T-cell (primary cell): ENCODE results near the gene GDF11. TPM values are rescaled to one million over a fixed set of nuclear protein-coding genes. Genes with fewer than 3 reads are reported as not detected.
A peak's percentile ranks its signal among the peaks of the same experiment; 100 is the strongest.

ENCODE experiments used
- ATAC-seq, 4 experiments: fragments of 200-7000 bp in 3 of 4; fragments of 150-1000 bp in 1 of 4; cut with Tn5 transposase; replicated peaks in 1 of 4; 1 replicate in 3 of 4; 2 replicates in 1 of 4; pipeline ENCODE4 v1.10.0; 2021; ENCODE audit warnings: moderate library complexity in 3 of 4, mild to moderate bottlenecking in 2 of 4, moderate number of reproducible peaks in 1 of 4
- CTCF ChIA-PET, 2 donors: fragments of 300-600 bp; sonication (Branson Sonifier 250); formaldehyde crosslinking; loops; one replicate each; lab custom pipeline; 2022; ENCODE audit warnings: antibody characterized with exemption in 2 of 2; lab: Charles Lee
- POLR2A ChIA-PET, 2 donors: fragments of 300-600 bp; sonication (Branson Sonifier 250); formaldehyde crosslinking; loops; one replicate each; lab custom pipeline; 2022; ENCODE audit warnings: antibody characterized with exemption in 2 of 2; lab: Charles Lee
- DNase-seq, 35 experiments: peaks; one replicate each; pipeline versions ENCODE4 v3.0.0 to v3.0.0-alpha.2; 2013 to 2023
- H3K27ac ChIP-seq: one replicate; pipeline ENCODE4 v1.5.1; 2013; ENCODE audit warnings: low read length
- H3K27me3 ChIP-seq, 2 experiments: replicated peaks in 1 of 2; 1 replicate in 1 of 2; 2 replicates in 1 of 2; pipeline versions ENCODE4 v1.6.1 to v1.7.0; 2013; ENCODE audit warnings: low read length in 1 of 2, mixed read lengths in 1 of 2; ENCODE audit not compliant: control insufficient read depth in 2 of 2, insufficient read depth in 2 of 2; ENCODE audit errors: extremely low read depth in 1 of 2
- H3K36me3 ChIP-seq, 2 donors: 1 replicate in 1 of 2; 2 replicates in 1 of 2; pipeline versions ENCODE4 v1.6.1 to v1.7.0; 2013; ENCODE audit warnings: low read length in 1 of 2; ENCODE audit not compliant: control insufficient read depth in 2 of 2, insufficient read depth in 1 of 2; ENCODE audit errors: extremely low read depth in 1 of 2
- H3K4me1 ChIP-seq, 2 experiments: 1 replicate in 1 of 2; 2 replicates in 1 of 2; pipeline versions ENCODE4 v1.6.1 to v1.7.0; 2013; ENCODE audit warnings: low read length in 2 of 2, mixed read lengths in 1 of 2; ENCODE audit not compliant: insufficient read depth in 2 of 2, control insufficient read depth in 1 of 2; ENCODE audit errors: extremely low read depth in 1 of 2
- H3K4me3 ChIP-seq, 2 donors: 1 replicate in 1 of 2; 2 replicates in 1 of 2; pipeline versions ENCODE4 v1.5.1 to v1.7.0; 2013; ENCODE audit warnings: mild to moderate bottlenecking in 2 of 2, low read length in 1 of 2, moderate library complexity in 1 of 2; ENCODE audit not compliant: control insufficient read depth in 1 of 2; ENCODE audit errors: extremely low read depth in 1 of 2
- H3K9me3 ChIP-seq: 2 replicates; pipeline ENCODE4 v1.7.0; 2013
- H3K27ac Mint-ChIP-seq, 2 donors: one replicate each; pipeline ENCODE4 v1.8.0; 2020 to 2021; ENCODE audit warnings: mild to moderate bottlenecking in 2 of 2, mixed read lengths in 2 of 2
- H3K27me3 Mint-ChIP-seq, 2 donors: one replicate each; pipeline ENCODE4 v1.8.0; 2021 to 2022; ENCODE audit warnings: mixed read lengths in 2 of 2
- H3K36me3 Mint-ChIP-seq: one replicate; pipeline ENCODE4 v1.8.0; 2021; ENCODE audit warnings: mixed read lengths
- H3K4me1 Mint-ChIP-seq, 3 donors: one replicate each; pipeline ENCODE4 v1.8.0; 2020 to 2022; ENCODE audit warnings: mixed read lengths in 3 of 3, mild to moderate bottlenecking in 1 of 3
- H3K4me3 Mint-ChIP-seq, 3 donors: one replicate each; pipeline ENCODE4 v1.8.0; 2020 to 2022; ENCODE audit warnings: mild to moderate bottlenecking in 3 of 3, mixed read lengths in 3 of 3, moderate library complexity in 3 of 3
- H3K9me3 Mint-ChIP-seq, 3 donors: one replicate each; pipeline ENCODE4 v1.8.0; 2020 to 2022; ENCODE audit warnings: mixed read lengths in 3 of 3
- WGBS: methylation state at CpG from one replicate; pipeline ENCODE4 v1.1.5; 2013; ENCODE audit warnings: missing lambda C conversion rate; ENCODE audit not compliant: insufficient coverage; 5-methylcytosine and 5-hydroxymethylcytosine counted together
- total RNA-seq, 35 experiments: library from RNA in 6 of 35; stranded (reverse) in 6 of 35; fragments of 120-200 nt in 1 of 35; gene quantifications; one replicate each; pipeline versions ENCODE4 v1.2.1 to v1.2.4 and lab custom pipeline; 2013 to 2026

The GDF11 gene
- total RNA-seq, 5 donors from 2014 or later (not counting 1 experiment from before 2014, with no cell fraction given), result 7.5 to 12.9 (median 11.5) TPM

DNA sequence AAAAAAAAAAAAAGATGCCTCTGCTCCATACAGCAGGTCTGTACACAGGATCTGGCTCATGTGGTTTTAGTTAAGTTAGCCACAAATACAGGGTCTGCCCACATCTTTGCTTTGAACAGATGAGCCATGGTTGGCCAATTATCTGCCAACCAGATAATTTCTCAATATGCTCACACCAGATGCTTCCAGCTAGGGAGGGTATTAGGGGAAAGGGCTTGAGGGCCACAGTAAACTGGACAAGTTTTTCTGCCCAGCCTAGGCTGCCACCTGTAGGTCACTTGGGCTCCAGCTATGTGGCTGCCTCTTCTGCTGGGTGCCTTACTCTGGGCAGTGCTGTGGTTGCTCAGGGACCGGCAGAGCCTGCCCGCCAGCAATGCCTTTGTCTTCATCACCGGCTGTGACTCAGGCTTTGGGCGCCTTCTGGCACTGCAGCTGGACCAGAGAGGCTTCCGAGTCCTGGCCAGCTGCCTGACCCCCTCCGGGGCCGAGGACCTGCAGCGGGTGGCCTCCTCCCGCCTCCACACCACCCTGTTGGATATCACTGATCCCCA, 22.0 kb upstream of the GDF11 start:
- Histone ChIP-seq H3K27ac (no peak overlapping the region), H3K4me3 (no peak overlapping the region), H3K9me3 (no peaks in the 10 kb centered on the region), H3K4me1 (peaks cover 5 to 49% of the 10 kb centered on the region in 2 experiments), H3K27me3 (no peaks in the 10 kb centered on the region), H3K36me3 (peaks cover 6 to 31% of the 10 kb centered on the region in 2 donors)
- ATAC-seq (no peak), DNase-seq (no peak)
- ChIA-PET POLR2A (no interaction called here), CTCF (no interaction called here)
- 98% methylated on average over 7 of the region's 9 CpGs for WGBS
- peaks cover 28 to 50% (median 32%) of the 10 kb centered on the region in 3 donors for H3K4me1 Mint-ChIP-seq
- H3K4me3 Mint-ChIP-seq, result no peak overlapping the region
- no peaks in the 10 kb centered on the region for H3K9me3 Mint-ChIP-seq
- no peak overlapping the region for H3K27ac Mint-ChIP-seq
- H3K36me3 Mint-ChIP-seq, result peaks cover 5% of the 10 kb centered on the region
- no peaks in the 10 kb centered on the region for H3K27me3 Mint-ChIP-seq

- DNase-seq, result no peak
- H3K27me3 Mint-ChIP-seq, result no peaks in the 10 kb centered on the region
- H3K27me3 ChIP-seq, result no peaks in the 10 kb centered on the region
- H3K4me1 Mint-ChIP-seq, result peaks cover 25 to 50% (median 33%) of the 10 kb centered on the region in 3 donors
- no peak overlapping the region for H3K4me3 ChIP-seq
- peaks cover 6 to 34% of the 10 kb centered on the region in 2 donors for H3K36me3 ChIP-seq
- no peak overlapping the region for H3K4me3 Mint-ChIP-seq
- H3K27ac Mint-ChIP-seq, result peak overlapping the region in 1 of 2 donors; percentile 45
- ATAC-seq, result no peak
- POLR2A ChIA-PET, result no interaction called here
- H3K27ac ChIP-seq, result no peak overlapping the region
- WGBS, result 84% methylated on average over 9 of the region's 14 CpGs
- no peaks in the 10 kb centered on the region for H3K9me3 ChIP-seq
- peaks cover 2 to 43% of the 10 kb centered on the region in 2 experiments for H3K4me1 ChIP-seq
- H3K9me3 Mint-ChIP-seq, result no peaks in the 10 kb centered on the region
- peaks cover 6% of the 10 kb centered on the region for H3K36me3 Mint-ChIP-seq
- CTCF ChIA-PET, result no interaction called here
These were observed 21.2 kb upstream of the GDF11 start for GRCh38 chr12:55721601-55722213.

DNA sequence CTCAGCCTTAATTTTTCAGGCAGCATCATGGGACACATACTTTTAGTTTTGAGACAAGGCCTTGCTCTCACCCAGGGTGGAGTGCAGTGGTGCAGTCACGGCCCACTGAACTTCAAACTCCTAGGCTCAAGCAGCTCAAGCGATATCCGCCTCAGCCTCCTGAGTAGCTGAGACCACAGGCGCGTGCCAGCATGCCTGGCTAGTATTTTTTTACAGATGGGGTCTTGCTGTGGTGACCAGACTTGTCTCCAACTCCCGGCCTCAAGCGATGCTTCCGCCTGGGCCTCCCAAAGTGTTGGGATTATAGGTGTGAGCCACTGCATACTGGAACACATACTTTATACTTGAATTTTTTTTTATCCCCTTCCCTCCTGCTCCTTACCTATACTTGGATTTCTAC, 20.0 kb upstream of the GDF11 start:
- peaks cover 2 to 43% of the 10 kb centered on the region in 2 experiments for H3K4me1 ChIP-seq
- ATAC-seq (no peak), DNase-seq (no peak)
- Mint-ChIP-seq H3K27ac (no peak overlapping the region), H3K36me3 (peaks cover 6% of the 10 kb centered on the region), H3K27me3 (no peaks in the 10 kb centered on the region), H3K9me3 (no peaks in the 10 kb centered on the region), H3K4me3 (no peak overlapping the region), H3K4me1 (peaks cover 28 to 50% (median 31%) of the 10 kb centered on the region in 3 donors)
- POLR2A ChIA-PET, result no interaction called here
- no peak overlapping the region for H3K27ac ChIP-seq
- WGBS, result 100% methylated on average over 5 of the region's 8 CpGs
- H3K27me3 ChIP-seq, result no peaks in the 10 kb centered on the region
- H3K36me3 ChIP-seq, result peaks cover 6 to 34% of the 10 kb centered on the region in 2 donors
- no peaks in the 10 kb centered on the region for H3K9me3 ChIP-seq
- H3K4me3 ChIP-seq, result no peak overlapping the region
- CTCF ChIA-PET, result interaction anchor here in 1 of 2 donors (0.5 kb wide), 1 partner anchor 8 kb away, joined by 3 read pairs; no protein-coding TSS in a partner anchor

DNA sequence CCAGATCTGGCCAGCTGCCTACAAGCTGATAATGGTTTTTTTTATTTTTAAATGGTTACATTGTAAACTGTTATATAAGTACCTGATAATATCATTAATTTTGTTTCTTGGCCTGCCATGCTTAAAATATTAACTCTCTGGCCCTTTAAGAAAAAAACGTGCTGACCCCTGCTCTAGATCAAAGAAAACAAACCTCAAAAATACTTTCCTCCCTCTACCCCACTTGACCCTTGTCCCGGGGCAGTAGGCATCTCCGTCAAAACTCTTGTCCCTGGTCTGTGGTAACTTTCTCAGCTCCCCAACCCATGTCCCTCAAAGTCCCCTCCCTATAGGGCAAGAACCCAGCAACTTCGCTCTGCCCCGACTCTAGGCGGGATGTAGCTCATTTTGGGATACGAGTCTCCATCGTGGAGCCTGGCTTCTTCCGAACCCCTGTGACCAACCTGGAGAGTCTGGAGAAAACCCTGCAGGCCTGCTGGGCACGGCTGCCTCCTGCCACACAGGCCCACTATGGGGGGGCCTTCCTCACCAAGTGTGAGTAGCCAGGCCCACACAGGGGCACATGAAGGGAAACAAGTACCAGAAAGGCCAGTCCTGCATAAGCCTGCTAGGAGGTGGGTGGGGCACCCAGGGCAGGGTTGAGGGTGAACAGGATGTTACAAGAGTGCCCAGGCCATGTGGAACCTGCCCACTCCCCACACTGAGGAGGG, 19.3 kb upstream of the GDF11 start:
- Histone ChIP-seq H3K27ac (no peak overlapping the region), H3K4me3 (no peak overlapping the region), H3K9me3 (no peaks in the 10 kb centered on the region), H3K27me3 (no peaks in the 10 kb centered on the region), H3K4me1 (peaks cover 2 to 41% of the 10 kb centered on the region in 2 experiments), H3K36me3 (peaks cover 6 to 29% of the 10 kb centered on the region in 2 donors)
- WGBS, result 90% methylated on average over 3 of the region's 10 CpGs
- CTCF ChIA-PET, result no interaction called here
- peaks cover 23 to 43% (median 28%) of the 10 kb centered on the region in 3 donors for H3K4me1 Mint-ChIP-seq
- ATAC-seq, result no peak
- POLR2A ChIA-PET, result no interaction called here
- peaks cover 3% of the 10 kb centered on the region for H3K36me3 Mint-ChIP-seq
- H3K4me3 Mint-ChIP-seq, result no peak overlapping the region
- no peaks in the 10 kb centered on the region for H3K9me3 Mint-ChIP-seq
- no peaks in the 10 kb centered on the region for H3K27me3 Mint-ChIP-seq
- no peak for DNase-seq
- H3K27ac Mint-ChIP-seq, result peak overlapping the region in 1 of 2 donors; percentile 75

GRCh38 chr12:55724226-55724939, 18.5 kb upstream of the GDF11 start:
- 98% methylated on average over 6 of the region's 11 CpGs for WGBS
- H3K4me1 Mint-ChIP-seq, result peaks cover 21 to 40% (median 29%) of the 10 kb centered on the region in 3 donors
- Histone ChIP-seq H3K36me3 (peaks cover 6 to 23% of the 10 kb centered on the region in 2 donors), H3K27me3 (no peaks in the 10 kb centered on the region), H3K9me3 (no peaks in the 10 kb centered on the region), H3K27ac (peak overlapping the region; percentile 10), H3K4me3 (no peak overlapping the region), H3K4me1 (peaks cover 2 to 43% of the 10 kb centered on the region in 2 experiments)
- no peaks in the 10 kb centered on the region for H3K27me3 Mint-ChIP-seq
- ATAC-seq, result peak; percentile 55 to 67 (median 59)
- H3K36me3 Mint-ChIP-seq, result peaks cover 3% of the 10 kb centered on the region
- H3K9me3 Mint-ChIP-seq, result no peaks in the 10 kb centered on the region
- POLR2A ChIA-PET, result no interaction called here
- peak; percentile 34 to 76 (median 61) for DNase-seq
- peak overlapping the region; percentile 61 to 75 for H3K27ac Mint-ChIP-seq
- no peak overlapping the region for H3K4me3 Mint-ChIP-seq
- CTCF ChIA-PET, result interaction anchor here (1.0 to 1.3 kb wide), 5 partner anchors 9 to 93 kb away, joined by 3 to 21 read pairs (median 4); partner anchors contain the start of genes BLOC1S1 (in 1 of the 2), ORMDL2 (in 1 of the 2) and SARNP (in 1 of the 2)

DNA sequence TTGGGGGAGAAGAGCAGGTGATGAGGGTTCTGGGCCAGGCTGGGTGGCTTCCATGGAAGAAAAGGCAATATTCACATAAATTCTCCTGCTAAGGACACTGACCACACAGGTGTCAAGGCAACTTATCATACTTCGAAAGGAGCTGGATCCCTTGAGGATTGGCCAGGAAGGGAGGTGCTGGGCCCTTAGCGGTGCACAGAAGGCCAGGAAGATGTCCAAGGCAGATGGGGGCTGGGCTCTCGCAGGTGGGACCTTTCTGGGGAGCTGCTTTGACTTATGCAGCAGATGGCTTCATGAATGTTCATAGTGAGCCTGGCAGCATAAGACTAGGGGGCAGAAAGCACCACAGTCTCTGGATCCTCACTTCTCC, 18.0 kb upstream of the GDF11 start:
- 83% methylated on average over 1 of the region's 3 CpGs for WGBS
- CTCF ChIA-PET, result interaction anchor here (1.0 to 1.3 kb wide), 5 partner anchors 9 to 93 kb away, joined by 3 to 21 read pairs (median 4); partner anchors contain the start of genes BLOC1S1 (in 1 of the 2), ORMDL2 (in 1 of the 2) and SARNP (in 1 of the 2)
- Histone ChIP-seq H3K9me3 (no peaks in the 10 kb centered on the region), H3K4me1 (peaks cover 3 to 45% of the 10 kb centered on the region in 2 experiments), H3K27me3 (no peaks in the 10 kb centered on the region), H3K27ac (peak overlapping the region; percentile 10), H3K36me3 (peaks cover 6 to 17% of the 10 kb centered on the region in 2 donors), H3K4me3 (no peak overlapping the region)
- POLR2A ChIA-PET, result no interaction called here
- Mint-ChIP-seq H3K4me1 (peaks cover 25 to 45% (median 34%) of the 10 kb centered on the region in 3 donors), H3K36me3 (peaks cover 3% of the 10 kb centered on the region), H3K27ac (peak overlapping the region; percentile 61 to 75), H3K4me3 (no peak overlapping the region), H3K9me3 (no peaks in the 10 kb centered on the region), H3K27me3 (no peaks in the 10 kb centered on the region)
- DNase-seq, result no peak
- ATAC-seq, result no peak
